NCI-H524 (cell line): ENCODE measurements around the gene FRG1.
"Not testable (repeated sequence)": the region's sequence is repeated elsewhere in the genome, so short reads cannot be mapped to it uniquely, and the experiment has no call there.

ENCODE experiments used
- DNase-seq, 2 experiments: peaks; one replicate each; lab custom pipeline; 2025; lab: John Stamatoyannopoulos, UW

Gene FRG1

GRCh38 chr4:189940178-189941004, at the start of gene FRG1:
Gene FRG1, plus strand, starts transcription at chr4:189940872. Its CDS starts 138 bp downstream, at chr4:189941010.
- no peak for DNase-seq

GRCh38 chr4:189897667-189898066, 43.0 kb upstream of the FRG1 start:
- DNase-seq: no peak

- not testable (repeated sequence) for DNase-seq
Observed at GRCh38 chr4:189899481-189900015, 41.1 kb upstream of the FRG1 start.

- not testable (repeated sequence) for DNase-seq
Observed at GRCh38 chr4:189904420-189905027, 36.1 kb upstream of the FRG1 start.

GRCh38 chr4:189912170-189912569, 28.5 kb upstream of the FRG1 start:
- no peak for DNase-seq

- DNase-seq: no peak
Observed at GRCh38 chr4:189917161-189917891, 23.3 kb upstream of the FRG1 start.

- no peak for DNase-seq
Observed at GRCh38 chr4:189921058-189921457, 19.6 kb upstream of the FRG1 start.

GRCh38 chr4:189926742-189927141, 13.9 kb upstream of the FRG1 start:
- not testable (repeated sequence) for DNase-seq

- DNase-seq: no peak
Observed at GRCh38 chr4:189941005-189941450, 356 bp downstream of the FRG1 start.

GRCh38 chr4:189942412-189942811, 1.7 kb downstream of the FRG1 start:
- not testable (repeated sequence) for DNase-seq

GRCh38 chr4:189944077-189944476, 3.4 kb downstream of the FRG1 start:
- DNase-seq: not testable (repeated sequence)

GRCh38 chr4:189946906-189947305, 6.2 kb downstream of the FRG1 start:
- not testable (repeated sequence) for DNase-seq

GRCh38 chr4:189948486-189948885, 7.8 kb downstream of the FRG1 start:
- DNase-seq: not testable (repeated sequence)

- DNase-seq: not testable (repeated sequence)
Observed at GRCh38 chr4:189969291-189969690, 28.6 kb downstream of the FRG1 start.

GRCh38 chr4:189973646-189974045, 33.0 kb downstream of the FRG1 start:
- DNase-seq: no peak

GRCh38 chr4:189974056-189974455, 33.4 kb downstream of the FRG1 start:
- no peak for DNase-seq

GRCh38 chr4:189979196-189980047, 38.8 kb downstream of the FRG1 start:
- DNase-seq: no peak

- not testable (repeated sequence) for DNase-seq
Observed at GRCh38 chr4:189980292-189980691, 39.6 kb downstream of the FRG1 start.

GRCh38 chr4:189981970-189982369, 41.3 kb downstream of the FRG1 start:
- DNase-seq: no peak

GRCh38 chr4:189983916-189984526, 43.3 kb downstream of the FRG1 start:
- not testable (repeated sequence) for DNase-seq

GRCh38 chr4:189984661-189985060, 44.0 kb downstream of the FRG1 start:
- not testable (repeated sequence) for DNase-seq
